Osteoblast (primary cell): ENCODE data around the gene NEIL3. TPM values are rescaled to one million over a fixed set of nuclear protein-coding genes. Genes with fewer than 3 reads are reported as not detected.

Source experiments
- DNase-seq: peaks from one replicate; pipeline ENCODE4 v3.0.0; 2011; ENCODE audit warnings: low spot score, mixed read lengths; ENCODE audit not compliant: insufficient read length; ENCODE audit errors: missing footprints
- H2AFZ ChIP-seq: 2 replicates; pipeline ENCODE4 v1.6.0; 2011; ENCODE audit warnings: mild to moderate bottlenecking, low read length
- H3K27ac ChIP-seq: 2 replicates; pipeline ENCODE4 v1.5.1; 2011; ENCODE audit warnings: mild to moderate bottlenecking, low read depth, low read length, moderate library complexity
- H3K27me3 ChIP-seq: 2 replicates; pipeline ENCODE4 v1.6.0; 2012; ENCODE audit warnings: mild to moderate bottlenecking, control low read depth, inconsistent platforms, low read length, moderate library complexity; ENCODE audit not compliant: insufficient read depth
- H3K36me3 ChIP-seq: 2 replicates; pipeline ENCODE4 v1.5.1; 2011; ENCODE audit warnings: mild to moderate bottlenecking, low read length, control low read depth, moderate library complexity; ENCODE audit not compliant: insufficient read depth
- H3K4me1 ChIP-seq: 2 replicates; pipeline ENCODE4 v1.5.1; 2011; ENCODE audit warnings: mild to moderate bottlenecking, low read length, control low read depth, moderate library complexity; ENCODE audit not compliant: insufficient read depth
- H3K4me2 ChIP-seq: 2 replicates; pipeline ENCODE4 v1.6.0; 2011; ENCODE audit warnings: mild to moderate bottlenecking, low read length; ENCODE audit not compliant: insufficient read depth
- H3K4me3 ChIP-seq: fragments of 200-600 bp; sonication (generic); 3 replicates; pipeline ENCODE4 v1.5.1; 2012; ENCODE audit warnings: mild to moderate bottlenecking, low read length, inconsistent platforms; ENCODE audit not compliant: insufficient read depth
- H3K79me2 ChIP-seq: 2 replicates; pipeline ENCODE4 v1.6.0; 2012; ENCODE audit warnings: mild to moderate bottlenecking, low read length, control low read depth, inconsistent platforms; ENCODE audit not compliant: insufficient read depth
- H3K9me3 ChIP-seq: 2 replicates; pipeline ENCODE4 v1.5.1; 2011; ENCODE audit warnings: low read depth, low read length, control low read depth
- H4K20me1 ChIP-seq: 2 replicates; pipeline ENCODE4 v1.6.0; 2012; ENCODE audit warnings: mild to moderate bottlenecking, low read length, control low read depth; ENCODE audit not compliant: insufficient read depth
- CTCF ChIP-seq: IDR thresholded peaks from 2 replicates; pipeline ENCODE4 v1.5.1; 2011; ENCODE audit warnings: mild to moderate bottlenecking, low read depth, low read length, moderate library complexity; ENCODE audit errors: extremely low read depth
- total RNA-seq: library from RNA; depleted of rRNA; stranded (reverse); fragments of >200 nt; gene quantifications from 2 replicates; pipeline ENCODE4 v1.2.3, GENCODE V29; 2012

The NEIL3 gene
- total RNA-seq, 1 donor = 5.4 TPM

GRCh38 chr4:177401658-177402273 is 92.1 kb downstream of the NEIL3 start:
- no peaks in the 10 kb centered on the region for H3K4me1 ChIP-seq
- no peaks in the 10 kb centered on the region for H3K9me3 ChIP-seq
- H3K27ac ChIP-seq = no peak overlapping the region
- no peaks in the 10 kb centered on the region for H4K20me1 ChIP-seq
- no peak overlapping the region for H3K4me2 ChIP-seq
- peaks cover 2% of the 10 kb centered on the region for H3K27me3 ChIP-seq
- H2AFZ ChIP-seq = peak overlapping the region; percentile 56
- no peak overlapping the region for H3K4me3 ChIP-seq
- DNase-seq = no peak
- no peaks in the 10 kb centered on the region for H3K36me3 ChIP-seq
- TF ChIP-seq CTCF = no peak
- H3K79me2 ChIP-seq = no peaks in the 10 kb centered on the region

- H3K79me2 ChIP-seq = no peaks in the 10 kb centered on the region
- H3K4me1 ChIP-seq = no peaks in the 10 kb centered on the region
- H4K20me1 ChIP-seq = no peaks in the 10 kb centered on the region
- H3K4me2 ChIP-seq = peak overlapping the region; percentile 39
- H3K27me3 ChIP-seq = peaks cover 2% of the 10 kb centered on the region
- no peak for TF ChIP-seq CTCF
- no peaks in the 10 kb centered on the region for H3K36me3 ChIP-seq
- H3K4me3 ChIP-seq = no peak overlapping the region
- no peaks in the 10 kb centered on the region for H3K9me3 ChIP-seq
- H2AFZ ChIP-seq = peak overlapping the region; percentile 51
- no peak overlapping the region for H3K27ac ChIP-seq
- DNase-seq = no peak
Observed at GRCh38 chr4:177403746-177404145, 94.1 kb downstream of the NEIL3 start.

GRCh38 chr4:177404342-177404741 is 94.7 kb downstream of the NEIL3 start:
- no peak for DNase-seq
- H3K4me1 ChIP-seq = no peaks in the 10 kb centered on the region
- H2AFZ ChIP-seq = no peak overlapping the region
- H3K9me3 ChIP-seq = no peaks in the 10 kb centered on the region
- H3K27ac ChIP-seq = no peak overlapping the region
- H4K20me1 ChIP-seq = no peaks in the 10 kb centered on the region
- H3K79me2 ChIP-seq = no peaks in the 10 kb centered on the region
- no peak overlapping the region for H3K4me2 ChIP-seq
- no peak overlapping the region for H3K4me3 ChIP-seq
- no peak for TF ChIP-seq CTCF
- H3K27me3 ChIP-seq = peaks cover 2% of the 10 kb centered on the region
- H3K36me3 ChIP-seq = no peaks in the 10 kb centered on the region

GRCh38 chr4:177404986-177405385 is 95.3 kb downstream of the NEIL3 start:
- Histone ChIP-seq H3K27me3 (peaks cover 2% of the 10 kb centered on the region), H3K79me2 (no peaks in the 10 kb centered on the region), H4K20me1 (no peaks in the 10 kb centered on the region), H2AFZ (no peak overlapping the region), H3K27ac (no peak overlapping the region), H3K4me2 (no peak overlapping the region), H3K9me3 (no peaks in the 10 kb centered on the region), H3K4me1 (no peaks in the 10 kb centered on the region), H3K36me3 (no peaks in the 10 kb centered on the region), H3K4me3 (no peak overlapping the region)
- no peak for TF ChIP-seq CTCF
- DNase-seq = no peak
